HepG2 (cell line): Measurements from ENCODE around the gene NUDT14. TPM values are rescaled to one million over a fixed set of nuclear protein-coding genes. Genes with fewer than 3 reads are reported as not detected.

Experiments used
- ATAC-seq: fragments of 200-7000 bp; cut with Tn5 transposase; 3 replicates; pipeline ENCODE4 v1.9.1; 2020; ENCODE audit warnings: mild to moderate bottlenecking, moderate library complexity
- BruUV-seq: library from RNA; stranded (reverse); fragments of 400-500 nt; replicated peaks from 2 replicates; lab custom pipeline; 2021; lab: Mats Ljungman, UMichigan
- CTCF ChIA-PET: fragments of 300-600 bp; formaldehyde crosslinking; extraction: SDS; loops from one replicate; lab custom pipeline; 2021; ENCODE audit warnings: low total read pairs, inconsistent platforms, low intra/inter-chr PET ratio; lab: Yijun Ruan, JAX
- POLR2A ChIA-PET: fragments of 350-600 bp; sonication (Branson Sonifier 250); formaldehyde crosslinking; loops from one replicate; lab custom pipeline; 2020; ENCODE audit warnings: antibody characterized with exemption, inconsistent platforms; lab: Yijun Ruan, JAX
- DNase-seq: peaks from one replicate; pipeline ENCODE4 v3.0.0-alpha.2; 2015; ENCODE audit warnings: low spot score
- FAIRE-seq: peaks from 3 replicates; lab custom pipeline; 2011; peaks lifted over from hg19 to GRCh38; lab: Jason Lieb, UNC
- H2AFZ ChIP-seq: one replicate; pipeline ENCODE4 v1.6.1; 2011; ENCODE audit warnings: low read length, inconsistent platforms
- H3K27ac ChIP-seq: fragments of 300-600 bp; 3 replicates; pipeline ENCODE4 v1.8.0; 2011; ENCODE audit warnings: mixed run types, mild to moderate bottlenecking, mixed read lengths, low read length, inconsistent platforms; ENCODE audit not compliant: insufficient read depth; ENCODE audit errors: extremely low read length
- H3K27me3 ChIP-seq, 2 experiments: fragments of 200-600 bp in 1 of 2; 2 replicates in 1 of 2; 3 replicates in 1 of 2; pipeline versions ENCODE4 v1.6.0 to v1.8.0; 2011; ENCODE audit warnings: low read length in 2 of 2, mild to moderate bottlenecking in 2 of 2, moderate library complexity in 2 of 2, inconsistent platforms in 1 of 2; ENCODE audit not compliant: insufficient read depth in 2 of 2, control insufficient read depth in 1 of 2
- H3K36me3 ChIP-seq, 2 experiments: fragments of 200-600 bp in 1 of 2; replicated peaks in 1 of 2; 2 replicates in 1 of 2; 3 replicates in 1 of 2; pipeline versions ENCODE4 v1.5.1 to v1.8.0; 2011; ENCODE audit warnings: low read length in 2 of 2, inconsistent platforms in 1 of 2; ENCODE audit not compliant: insufficient read depth in 2 of 2, control insufficient read depth in 1 of 2
- H3K4me1 ChIP-seq: 2 replicates; pipeline ENCODE4 v1.5.1; 2012; ENCODE audit warnings: low read length, inconsistent platforms; ENCODE audit not compliant: insufficient read depth
- H3K4me2 ChIP-seq: 2 replicates; pipeline ENCODE4 v1.6.0; 2011; ENCODE audit warnings: low read depth, low read length, inconsistent platforms
- H3K4me3 ChIP-seq, 3 experiments: fragments of 200-600 bp in 1 of 3; sonication (generic), shearing (Covaris generic) in 1 of 3; replicated peaks in 1 of 3; 2 replicates each; pipeline ENCODE4 v1.5.1; 2011 to 2016; ENCODE audit warnings: low read length in 3 of 3, inconsistent platforms in 2 of 3, low read depth in 2 of 3, mild to moderate bottlenecking in 2 of 3, control low read depth in 1 of 3, mixed read lengths in 1 of 3; ENCODE audit not compliant: insufficient read depth in 1 of 3
- H3K79me2 ChIP-seq: one replicate; pipeline ENCODE4 v1.6.1; 2011; ENCODE audit warnings: low read length, inconsistent platforms; ENCODE audit not compliant: insufficient read depth
- H3K9ac ChIP-seq: 2 replicates; pipeline ENCODE4 v1.6.0; 2011; ENCODE audit warnings: mild to moderate bottlenecking, low read depth, low read length, inconsistent platforms; ENCODE audit not compliant: insufficient read depth
- H3K9me3 ChIP-seq: 2 replicates; pipeline ENCODE4 v1.5.1; 2012; ENCODE audit warnings: mild to moderate bottlenecking, low read length
- H4K20me1 ChIP-seq: 2 replicates; pipeline ENCODE4 v1.6.0; 2011; ENCODE audit warnings: inconsistent platforms, mild to moderate bottlenecking, low read length, moderate library complexity; ENCODE audit not compliant: insufficient read depth
- NPAS2 ChIP-seq: sonication (generic); formaldehyde crosslinking; IDR thresholded peaks from 2 replicates; pipeline ENCODE4 v1.8.0; 2022; ENCODE audit warnings: mild to moderate bottlenecking, missing genetic modification reagents, borderline replicate concordance
- NR2F2 ChIP-seq: IDR thresholded peaks from 2 replicates; pipeline ENCODE4 v1.6.1; 2012; ENCODE audit warnings: low read depth, inconsistent platforms, borderline replicate concordance
- PCBP1 ChIP-seq: fragments of 200-400 bp; formaldehyde crosslinking; IDR thresholded peaks from 2 replicates; pipeline ENCODE4 v1.6.1; 2017; ENCODE audit warnings: mild to moderate bottlenecking, low read depth, low read length, borderline replicate concordance
- PREB ChIP-seq: sonication (generic); formaldehyde crosslinking; IDR thresholded peaks from 2 replicates; pipeline ENCODE4 v1.4.0; 2020; ENCODE audit warnings: missing genetic modification reagents
- ZNF230 ChIP-seq: sonication (generic); formaldehyde crosslinking; IDR thresholded peaks from 2 replicates; pipeline ENCODE4 v1.4.0; 2020; ENCODE audit warnings: mild to moderate bottlenecking, missing genetic modification reagents
- ZNF687 ChIP-seq: sonication (generic); formaldehyde crosslinking; IDR thresholded peaks from 2 replicates; pipeline ENCODE4 v1.5.1; 2020; ENCODE audit warnings: mild to moderate bottlenecking, missing genetic modification reagents, moderate library complexity
- ZNF772 ChIP-seq: sonication (generic); formaldehyde crosslinking; IDR thresholded peaks from 2 replicates; pipeline ENCODE4 v1.5.0; 2020; ENCODE audit warnings: mild to moderate bottlenecking, missing genetic modification reagents
- ZNF782 ChIP-seq: sonication (generic); formaldehyde crosslinking; IDR thresholded peaks from 2 replicates; pipeline ENCODE4 v1.4.0; 2020; ENCODE audit warnings: missing genetic modification reagents, mild to moderate bottlenecking, borderline replicate concordance
- ZSCAN22 ChIP-seq: sonication (generic); formaldehyde crosslinking; IDR thresholded peaks from 2 replicates; pipeline ENCODE4 v1.4.0; 2020; ENCODE audit warnings: mild to moderate bottlenecking, missing genetic modification reagents
- WGBS: methylation state at CpG from one replicate; pipeline ENCODE4 v1.1.6; 2017; ENCODE audit warnings: low lambda C conversion rate; 5-methylcytosine and 5-hydroxymethylcytosine counted together
- in situ Hi-C: cut with HindIII; loops from 2 replicates; pipeline ENCODE4 v1.10.0; 2017; ENCODE audit warnings: low pct_unique_long_range_greater_than_20kb; ENCODE audit not compliant: extremely low pct_ligation_motif_present
- intact Hi-C: fragments of 100-400 bp; cut with micrococcal nuclease; formaldehyde crosslinking; loops from one replicate; pipeline ENCODE4 v1.10.0; 2022; ENCODE audit not compliant: unreplicated experiment
- polyA plus RNA-seq, 8 experiments: library from polyadenylated mRNA; depleted of rRNA in 3 of 8; stranded (reverse) in 7 of 8; unstranded in 1 of 8; fragments of >200 nt; fragmentation: Illumina TruSeq in 4 of 8; extraction: Trizol in 4 of 8; gene quantifications; 2 replicates each; pipeline versions ENCODE4 v1.2.1 to v1.2.3, GENCODE V29; 2011 to 2016; ENCODE audit warnings: low read depth in 4 of 8, missing spikeins in 1 of 8, mixed read lengths in 1 of 8; ENCODE audit not compliant: insufficient read depth in 1 of 8
- total RNA-seq, 5 experiments: library from RNA; depleted of rRNA; stranded (reverse); fragments of >200 nt; fragmentation: Illumina TruSeq; extraction: Trizol; gene quantifications; 2 replicates each; pipeline ENCODE4 v1.2.3, GENCODE V29; 2016; ENCODE audit warnings: low read depth in 1 of 5
- TF ChIP-seq, protein P1 (sequence below): sonication (generic); formaldehyde crosslinking; conservative IDR thresholded peaks from 2 replicates; pipeline ENCODE4 v1.8.0; 2022; ENCODE audit warnings: missing genetic modification reagents
- TF ChIP-seq, protein P2 (sequence below): IDR thresholded peaks from 2 replicates; pipeline ENCODE4 v1.6.1; 2012; ENCODE audit warnings: low read length, improper control_type of control experiment

Gene NUDT14
- total and polyA plus RNA-seq, 2 of the 13 experiments (the other 11 are each of a cell fraction or from before 2014, with no cell fraction given), result 5.8 to 6.1 TPM

DNA sequence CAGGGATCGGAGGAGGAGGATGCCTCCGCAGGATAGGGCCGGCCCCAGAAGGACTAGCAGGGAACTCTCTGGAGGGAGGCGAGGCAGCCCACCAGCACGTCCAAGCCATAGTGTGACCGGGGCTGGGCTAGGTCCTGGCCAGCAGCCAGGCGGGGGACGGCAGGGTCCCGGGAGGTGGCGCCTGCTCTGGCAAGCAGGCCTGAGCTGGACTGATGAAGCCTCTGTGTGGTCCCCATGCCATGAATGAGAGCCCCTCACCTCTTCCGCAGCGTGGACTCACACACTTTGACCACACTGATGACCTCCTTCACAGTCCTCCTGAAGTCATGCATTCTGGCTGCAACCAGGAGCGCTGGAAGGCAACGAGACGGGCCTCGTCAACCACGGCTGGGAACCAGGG, 47.5 kb upstream of the NUDT14 start (continued):
- TF ChIP-seq ZNF687 (CRISPR knock-in tag) (no peak), ZSCAN22 (CRISPR knock-in tag) (no peak)

- no peaks in the 10 kb centered on the region for H3K27me3 ChIP-seq
- DNase-seq, result no peak
- no peak overlapping the region for H3K4me3 ChIP-seq
- no peak overlapping the region for H3K9ac ChIP-seq
- CTCF ChIA-PET, result no interaction called here
- in situ Hi-C loops (no loop called here), intact Hi-C loops (no loop called here)
- BruUV-seq, result no TSS peak
- no peaks in the 10 kb centered on the region for H4K20me1 ChIP-seq
- no peak for FAIRE-seq
- POLR2A ChIA-PET, result no interaction called here
- peaks cover 6 to 27% of the 10 kb centered on the region in 2 experiments; a peak in 4 of 5 replicates for H3K36me3 ChIP-seq
- ATAC-seq, result no peak
- H3K4me2 ChIP-seq, result no peak overlapping the region
- H3K9me3 ChIP-seq, result no peaks in the 10 kb centered on the region
- no peaks in the 10 kb centered on the region for H3K4me1 ChIP-seq
- no peaks in the 10 kb centered on the region for H3K79me2 ChIP-seq
- WGBS, result 99% methylated on average over 14 of the region's 14 CpGs
- H2AFZ ChIP-seq, result no peak overlapping the region
- H3K27ac ChIP-seq, result no peak overlapping the region
- TF ChIP-seq ZNF230 (CRISPR knock-in tag) (no peak), PCBP1 (no peak), ZNF772 (no peak), ZNF782 (CRISPR knock-in tag) (no peak), PREB (CRISPR knock-in tag) (no peak), NR2F2 (no peak), NPAS2 (CRISPR knock-in tag) (no peak)
- TF ChIP-seq, protein P1, sequence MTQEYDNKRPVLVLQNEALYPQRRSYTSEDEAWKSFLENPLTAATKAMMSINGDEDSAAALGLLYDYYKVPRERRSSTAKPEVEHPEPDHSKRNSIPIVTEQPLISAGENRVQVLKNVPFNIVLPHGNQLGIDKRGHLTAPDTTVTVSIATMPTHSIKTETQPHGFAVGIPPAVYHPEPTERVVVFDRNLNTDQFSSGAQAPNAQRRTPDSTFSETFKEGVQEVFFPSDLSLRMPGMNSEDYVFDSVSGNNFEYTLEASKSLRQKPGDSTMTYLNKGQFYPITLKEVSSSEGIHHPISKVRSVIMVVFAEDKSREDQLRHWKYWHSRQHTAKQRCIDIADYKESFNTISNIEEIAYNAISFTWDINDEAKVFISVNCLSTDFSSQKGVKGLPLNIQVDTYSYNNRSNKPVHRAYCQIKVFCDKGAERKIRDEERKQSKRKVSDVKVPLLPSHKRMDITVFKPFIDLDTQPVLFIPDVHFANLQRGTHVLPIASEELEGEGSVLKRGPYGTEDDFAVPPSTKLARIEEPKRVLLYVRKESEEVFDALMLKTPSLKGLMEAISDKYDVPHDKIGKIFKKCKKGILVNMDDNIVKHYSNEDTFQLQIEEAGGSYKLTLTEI (CRISPR knock-in tag), result no peak
- TF ChIP-seq, protein P2, sequence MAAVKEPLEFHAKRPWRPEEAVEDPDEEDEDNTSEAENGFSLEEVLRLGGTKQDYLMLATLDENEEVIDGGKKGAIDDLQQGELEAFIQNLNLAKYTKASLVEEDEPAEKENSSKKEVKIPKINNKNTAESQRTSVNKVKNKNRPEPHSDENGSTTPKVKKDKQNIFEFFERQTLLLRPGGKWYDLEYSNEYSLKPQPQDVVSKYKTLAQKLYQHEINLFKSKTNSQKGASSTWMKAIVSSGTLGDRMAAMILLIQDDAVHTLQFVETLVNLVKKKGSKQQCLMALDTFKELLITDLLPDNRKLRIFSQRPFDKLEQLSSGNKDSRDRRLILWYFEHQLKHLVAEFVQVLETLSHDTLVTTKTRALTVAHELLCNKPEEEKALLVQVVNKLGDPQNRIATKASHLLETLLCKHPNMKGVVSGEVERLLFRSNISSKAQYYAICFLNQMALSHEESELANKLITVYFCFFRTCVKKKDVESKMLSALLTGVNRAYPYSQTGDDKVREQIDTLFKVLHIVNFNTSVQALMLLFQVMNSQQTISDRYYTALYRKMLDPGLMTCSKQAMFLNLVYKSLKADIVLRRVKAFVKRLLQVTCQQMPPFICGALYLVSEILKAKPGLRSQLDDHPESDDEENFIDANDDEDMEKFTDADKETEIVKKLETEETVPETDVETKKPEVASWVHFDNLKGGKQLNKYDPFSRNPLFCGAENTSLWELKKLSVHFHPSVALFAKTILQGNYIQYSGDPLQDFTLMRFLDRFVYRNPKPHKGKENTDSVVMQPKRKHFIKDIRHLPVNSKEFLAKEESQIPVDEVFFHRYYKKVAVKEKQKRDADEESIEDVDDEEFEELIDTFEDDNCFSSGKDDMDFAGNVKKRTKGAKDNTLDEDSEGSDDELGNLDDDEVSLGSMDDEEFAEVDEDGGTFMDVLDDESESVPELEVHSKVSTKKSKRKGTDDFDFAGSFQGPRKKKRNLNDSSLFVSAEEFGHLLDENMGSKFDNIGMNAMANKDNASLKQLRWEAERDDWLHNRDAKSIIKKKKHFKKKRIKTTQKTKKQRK, result no peak
Observed at GRCh38 chr14:105227346-105227745, 46.2 kb upstream of the NUDT14 start.
